ENCODE results near the gene NAPG. TPM values are rescaled to one million over a fixed set of nuclear protein-coding genes. Genes with fewer than 3 reads are reported as not detected.

NAPG gene
- total and polyA plus RNA-seq, 9 of the 15 experiments (the other 6 are each of a cell fraction or from before 2014, with no cell fraction given): 31.6 to 63.3 (median 50.9) TPM

GRCh38 chr18:10528439-10528838, 2.6 kb downstream of the NAPG start (continued):
- TF ChIP-seq ZBTB43 (CRISPR knock-in tag; IDR thresholded peaks at IDR 0.05) (no peak), HDAC1 (IDR thresholded peaks at IDR 0.05) (peak in 1 of 2 experiments; percentile 48; a peak in 2 of 4 replicates), RBM15 (IDR thresholded peaks at IDR 0.05; ENCODE audit: insufficient read depth, low read length) (no peak), SMAD3 (CRISPR knock-in tag; conservative IDR thresholded peaks at IDR 0.05) (no peak), EP400 (IDR thresholded peaks at IDR 0.05) (no peak), ZNF395 (CRISPR knock-in tag; IDR thresholded peaks at IDR 0.05) (no peak), EWSR1 (IDR thresholded peaks at IDR 0.05; ENCODE audit: borderline replicate concordance, low read depth, partially characterized antibody) (no peak), NFE2 (IDR thresholded peaks at IDR 0.05; ENCODE audit: low read depth) (no peak), NFATC3 (IDR thresholded peaks at IDR 0.05) (no peak), ZNF77 (CRISPR knock-in tag; IDR thresholded peaks at IDR 0.05) (no peak), LARP7 (IDR thresholded peaks at IDR 0.05) (no peak), ZNF146 (CRISPR knock-in tag; IDR thresholded peaks at IDR 0.05; ENCODE audit: unreplicated experiment) (no peak), GABPB1 (CRISPR knock-in tag; IDR thresholded peaks at IDR 0.05) (no peak), NRF1 (conservative IDR thresholded peaks at IDR 0.05 in 1 of 2, IDR thresholded peaks at IDR 0.05 in 1 of 2) (no peak), MECOM (CRISPR knock-in tag; IDR thresholded peaks at IDR 0.05) (no peak), DPF2 (IDR thresholded peaks at IDR 0.05) (peak; percentile 57; the same call in 1 of the 2 replicates), ZNF316 (IDR thresholded peaks at IDR 0.05) (no peak), MLLT1 (IDR thresholded peaks at IDR 0.05) (0 out of 4 replicates have a peak, but pooled peaks of 1 of the 2 experiments have one; percentile 18), HDGF (IDR thresholded peaks at IDR 0.05) (0 out of 2 replicates have a peak, but pooled peaks have one; percentile 69), KDM2B (CRISPR knock-in tag; IDR thresholded peaks at IDR 0.05) (no peak), DLX4 (CRISPR knock-in tag; IDR thresholded peaks at IDR 0.05) (no peak), JUND (IDR thresholded peaks at IDR 0.05; ENCODE audit: borderline replicate concordance, low read depth, low read length) (0 out of 2 replicates have a peak, but pooled peaks have one; percentile 8), JUND (tag; IDR thresholded peaks at IDR 0.05; ENCODE audit: borderline replicate concordance, low read depth, low read length) (no peak), ZFP36 (IDR thresholded peaks at IDR 0.05; ENCODE audit: low read depth, low read length, partially characterized antibody) (no peak), ETV1 (tag; conservative IDR thresholded peaks at IDR 0.05; ENCODE audit: low read depth) (no peak)
- TF ChIP-seq, protein P1, sequence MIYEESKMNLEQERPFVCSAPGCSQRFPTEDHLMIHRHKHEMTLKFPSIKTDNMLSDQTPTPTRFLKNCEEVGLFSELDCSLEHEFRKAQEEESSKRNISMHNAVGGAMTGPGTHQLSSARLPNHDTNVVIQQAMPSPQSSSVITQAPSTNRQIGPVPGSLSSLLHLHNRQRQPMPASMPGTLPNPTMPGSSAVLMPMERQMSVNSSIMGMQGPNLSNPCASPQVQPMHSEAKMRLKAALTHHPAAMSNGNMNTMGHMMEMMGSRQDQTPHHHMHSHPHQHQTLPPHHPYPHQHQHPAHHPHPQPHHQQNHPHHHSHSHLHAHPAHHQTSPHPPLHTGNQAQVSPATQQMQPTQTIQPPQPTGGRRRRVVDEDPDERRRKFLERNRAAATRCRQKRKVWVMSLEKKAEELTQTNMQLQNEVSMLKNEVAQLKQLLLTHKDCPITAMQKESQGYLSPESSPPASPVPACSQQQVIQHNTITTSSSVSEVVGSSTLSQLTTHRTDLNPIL (CRISPR knock-in tag; IDR thresholded peaks at IDR 0.05): no peak
